ENCODE measurements around the gene RNF217. TPM values are rescaled to one million over a fixed set of nuclear protein-coding genes. Genes with fewer than 3 reads are reported as not detected.

Gene RNF217
- total and polyA plus RNA-seq, 2 of the 13 experiments (the other 11 are each of a cell fraction or from before 2014, with no cell fraction given): 2.2 to 2.4 TPM

DNA sequence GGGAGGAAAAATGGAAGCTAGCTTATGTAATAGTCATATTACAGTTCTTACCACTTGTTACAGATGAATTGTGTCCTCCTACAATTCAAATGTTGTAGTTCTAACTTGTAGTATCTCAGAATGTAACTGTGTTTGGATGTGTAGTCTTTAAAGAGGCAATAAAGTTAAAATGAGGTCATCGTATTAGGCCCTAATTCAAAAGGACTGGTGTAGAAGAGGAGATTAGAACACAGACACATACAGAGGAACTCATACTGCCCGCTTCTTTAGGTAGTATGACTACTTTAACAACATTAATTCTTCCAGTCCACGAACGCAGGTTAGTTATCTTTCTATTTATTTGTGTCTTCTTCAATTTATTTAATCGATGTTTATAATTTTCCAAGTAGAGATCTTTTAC, 144.8 kb downstream of the RNF217 start:
- H4K20me1 ChIP-seq (ENCODE audit: insufficient read depth, low read length): no peaks in the 10 kb centered on the region
- WGBS (ENCODE audit: low lambda C conversion rate): 18% methylated on average over 5 of the region's 5 CpGs
- no peaks in the 10 kb centered on the region for H3K36me3 ChIP-seq (replicated peaks in 1 of 2; ENCODE audit: control insufficient read depth in 1 of 2, insufficient read depth in 2 of 2, low read length in 2 of 2)

DNA sequence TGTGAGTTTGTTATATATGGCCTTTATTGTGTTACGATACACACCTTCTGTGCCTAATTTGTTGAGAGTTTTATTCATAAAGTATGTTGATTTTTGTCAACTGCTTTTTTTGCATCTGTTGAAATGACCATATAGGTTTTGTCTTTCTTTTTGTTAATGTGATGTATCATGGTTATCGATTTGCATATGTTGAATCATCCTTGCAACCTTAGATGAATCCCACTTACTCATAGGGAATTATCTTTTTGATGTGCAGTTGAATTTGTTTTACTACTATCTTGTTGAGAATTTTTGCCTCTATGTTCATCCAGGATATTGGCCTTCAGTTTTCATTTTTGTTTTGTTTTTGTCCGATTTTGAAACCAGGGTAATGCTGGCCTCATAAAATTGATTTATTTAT, 145.7 kb downstream of the RNF217 start:
- H3K4me2 ChIP-seq (ENCODE audit: low read depth, low read length): no peak overlapping the region
- no peaks in the 10 kb centered on the region for H4K20me1 ChIP-seq (ENCODE audit: insufficient read depth, low read length)
- peaks cover 36% of the 10 kb centered on the region for H3K9me3 ChIP-seq (ENCODE audit: low read length)
- in situ Hi-C loops (cut with HindIII; ENCODE audit: extremely low pct_ligation_motif_present, low pct_unique_long_range_greater_than_20kb): no loop called here
- BruUV-seq (replicated peaks): no TSS peak
- H3K4me3 ChIP-seq (replicated peaks in 1 of 3; ENCODE audit: insufficient read depth in 1 of 3, low read depth in 2 of 3, low read length in 3 of 3): no peak overlapping the region
- no peaks in the 10 kb centered on the region for H3K27me3 ChIP-seq (ENCODE audit: control insufficient read depth in 1 of 2, insufficient read depth in 2 of 2, low read length in 2 of 2)
- H3K27ac ChIP-seq (ENCODE audit: extremely low read length, insufficient read depth, low read length): no peak overlapping the region
- CTCF ChIA-PET (ENCODE audit: low intra/inter-chr PET ratio, low total read pairs): no interaction called here
- POLR2A ChIA-PET: no interaction called here
- TF ChIP-seq FOSL1 (CRISPR knock-in tag; IDR thresholded peaks at IDR 0.05; ENCODE audit: borderline replicate concordance): no peak
- no peak for TF ChIP-seq NBN (conservative IDR thresholded peaks at IDR 0.05)
- no peak for TF ChIP-seq SRF (IDR thresholded peaks at IDR 0.05; ENCODE audit: low read depth, low read length)
- TF ChIP-seq YY1 (IDR thresholded peaks at IDR 0.05; ENCODE audit: insufficient read depth, insufficient replicate concordance, low read depth, low read length): no peak
- TF ChIP-seq, protein P1, sequence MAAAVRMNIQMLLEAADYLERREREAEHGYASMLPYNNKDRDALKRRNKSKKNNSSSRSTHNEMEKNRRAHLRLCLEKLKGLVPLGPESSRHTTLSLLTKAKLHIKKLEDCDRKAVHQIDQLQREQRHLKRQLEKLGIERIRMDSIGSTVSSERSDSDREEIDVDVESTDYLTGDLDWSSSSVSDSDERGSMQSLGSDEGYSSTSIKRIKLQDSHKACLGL (CRISPR knock-in tag; IDR thresholded peaks at IDR 0.05): no peak
- TF ChIP-seq ETV5 (CRISPR knock-in tag; IDR thresholded peaks at IDR 0.05; ENCODE audit: borderline replicate concordance): no peak
- TF ChIP-seq, protein P2, sequence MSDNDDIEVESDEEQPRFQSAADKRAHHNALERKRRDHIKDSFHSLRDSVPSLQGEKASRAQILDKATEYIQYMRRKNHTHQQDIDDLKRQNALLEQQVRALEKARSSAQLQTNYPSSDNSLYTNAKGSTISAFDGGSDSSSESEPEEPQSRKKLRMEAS (IDR thresholded peaks at IDR 0.05): no peak
- no peak for TF ChIP-seq SOX5 (CRISPR knock-in tag; IDR thresholded peaks at IDR 0.05; ENCODE audit: borderline replicate concordance)
- H2AFZ ChIP-seq (ENCODE audit: low read length): no peak overlapping the region
- intact Hi-C loops (cut with micrococcal nuclease; ENCODE audit: unreplicated experiment): no loop called here
- ATAC-seq (no peak), DNase-seq (ENCODE audit: low spot score) (no peak), FAIRE-seq (no peak)
- no peaks in the 10 kb centered on the region for H3K36me3 ChIP-seq (replicated peaks in 1 of 2; ENCODE audit: control insufficient read depth in 1 of 2, insufficient read depth in 2 of 2, low read length in 2 of 2)
- H3K4me1 ChIP-seq (ENCODE audit: insufficient read depth, low read length): no peaks in the 10 kb centered on the region
- H3K79me2 ChIP-seq (ENCODE audit: insufficient read depth, low read length): no peaks in the 10 kb centered on the region
- H3K9ac ChIP-seq (ENCODE audit: insufficient read depth, low read depth, low read length): no peak overlapping the region
- 6% methylated on average over 3 of the region's 3 CpGs for WGBS (ENCODE audit: low lambda C conversion rate)

More for the DNA sequence above, 144.8 kb downstream of the RNF217 start:
- ATAC-seq: no peak
- Histone ChIP-seq H3K27ac (ENCODE audit: extremely low read length, insufficient read depth, low read length) (no peak overlapping the region), H3K4me1 (ENCODE audit: insufficient read depth, low read length) (no peaks in the 10 kb centered on the region), H3K9me3 (ENCODE audit: low read length) (peaks cover 27% of the 10 kb centered on the region), H3K9ac (ENCODE audit: insufficient read depth, low read depth, low read length) (no peak overlapping the region), H3K79me2 (ENCODE audit: insufficient read depth, low read length) (no peaks in the 10 kb centered on the region), H3K27me3 (ENCODE audit: control insufficient read depth in 1 of 2, insufficient read depth in 2 of 2, low read length in 2 of 2) (no peaks in the 10 kb centered on the region; a peak in 1 of 5 replicates), H3K4me3 (replicated peaks in 1 of 3; ENCODE audit: insufficient read depth in 1 of 3, low read depth in 2 of 3, low read length in 3 of 3) (no peak overlapping the region), H2AFZ (ENCODE audit: low read length) (no peak overlapping the region), H3K4me2 (ENCODE audit: low read depth, low read length) (no peak overlapping the region)
- in situ Hi-C loops (cut with HindIII; ENCODE audit: extremely low pct_ligation_motif_present, low pct_unique_long_range_greater_than_20kb): no loop called here
- intact Hi-C loops (cut with micrococcal nuclease; ENCODE audit: unreplicated experiment): no loop called here
- ChIA-PET POLR2A (no interaction called here), CTCF (ENCODE audit: low intra/inter-chr PET ratio, low total read pairs) (no interaction called here)
- DNase-seq (ENCODE audit: low spot score): no peak
- TF ChIP-seq ATF7 (IDR thresholded peaks at IDR 0.05): peak; percentile 76
- TF ChIP-seq ATF7 (CRISPR knock-in tag; IDR thresholded peaks at IDR 0.05): no peak
- no peak for TF ChIP-seq NFYC (CRISPR knock-in tag; IDR thresholded peaks at IDR 0.05)
- no TSS peak for BruUV-seq (replicated peaks)
- FAIRE-seq: no peak

Measured in HepG2 (cell line).